ENCODE data around the gene FOXE1. TPM values are rescaled to one million over a fixed set of nuclear protein-coding genes. Genes with fewer than 3 reads are reported as not detected.

The FOXE1 gene
- total and polyA plus RNA-seq, 2 experiments from 2014 or later = 0.45 TPM; not detected in 1

- no peaks in the 10 kb centered on the region for H3K4me1 Mint-ChIP-seq
- no peak for ATAC-seq
- Histone ChIP-seq H2AFZ (no peak overlapping the region), H3K4me2 (no peak overlapping the region), H3K4me1 (ENCODE audit: insufficient read depth) (no peaks in the 10 kb centered on the region), H3K27ac (ENCODE audit: low read depth) (no peak overlapping the region), H4K20me1 (replicated peaks; ENCODE audit: insufficient read depth) (no peaks in the 10 kb centered on the region; the same call in 1 of the 2 replicates), H3K79me2 (replicated peaks; ENCODE audit: insufficient read depth) (no peaks in the 10 kb centered on the region), H3K4me3 (no peak overlapping the region), H3K9me2 (ENCODE audit: insufficient read depth) (no peaks in the 10 kb centered on the region), H3K27me3 (ENCODE audit: insufficient read depth) (no peaks in the 10 kb centered on the region), H3F3A (replicated peaks; ENCODE audit: low read depth) (no peaks in the 10 kb centered on the region), H3K36me3 (ENCODE audit: insufficient read depth) (no peaks in the 10 kb centered on the region)
- H3K36me3 Mint-ChIP-seq (ENCODE audit: low read depth) = no peaks in the 10 kb centered on the region; the same call in 2 of the 3 replicates
- TF ChIP-seq CTCF (conservative IDR thresholded peaks at IDR 0.05; ENCODE audit: low read depth in 2 of 2) = no peak
- TF ChIP-seq STAT1 (IDR thresholded peaks at IDR 0.05; ENCODE audit: unreplicated experiment) = no peak
- no peak for TF ChIP-seq ZNF331 (CRISPR knock-in tag; IDR thresholded peaks at IDR 0.05; ENCODE audit: low read depth)
- no peak for TF ChIP-seq REST (IDR thresholded peaks at IDR 0.05; ENCODE audit: unreplicated experiment)
- no peak for TF ChIP-seq EZH2 (IDR thresholded peaks at IDR 0.05; ENCODE audit: low read depth, unreplicated experiment)
- TF ChIP-seq EZH2phosphoT487 (IDR thresholded peaks at IDR 0.05; ENCODE audit: unreplicated experiment) = no peak
- TF ChIP-seq CREB1 (CRISPR knock-in tag; IDR thresholded peaks at IDR 0.05; ENCODE audit: low read depth) = no peak
- TF ChIP-seq NANOG (IDR thresholded peaks at IDR 0.05; ENCODE audit: borderline replicate concordance) = no peak
- no peak for TF ChIP-seq ETS1 (IDR thresholded peaks at IDR 0.05)
- TF ChIP-seq POLR2AphosphoS5 (IDR thresholded peaks at IDR 0.05; ENCODE audit: low read depth) = no peak
- TF ChIP-seq ZNF462 (CRISPR knock-in tag; IDR thresholded peaks at IDR 0.05) = no peak
- TF ChIP-seq JUNB (IDR thresholded peaks at IDR 0.05; ENCODE audit: unreplicated experiment) = no peak
- TF ChIP-seq ZNF114 (CRISPR knock-in tag; IDR thresholded peaks at IDR 0.05) = no peak
- no peaks in the 10 kb centered on the region for H3K9me3 Mint-ChIP-seq
- no peak overlapping the region for H3K27ac Mint-ChIP-seq
- no peaks in the 10 kb centered on the region for H3K27me3 Mint-ChIP-seq (ENCODE audit: insufficient read depth, low read depth, poor library complexity)
- DNase-seq (ENCODE audit: low spot score) = no peak
- H3K4me3 Mint-ChIP-seq = no peak overlapping the region
These were observed 50.2 kb downstream of the FOXE1 start for GRCh38 chr9:97903177-97903576.
